Left lung (tissue), 10 donors: ENCODE data around the gene ILF2. TPM values are rescaled to one million over a fixed set of nuclear protein-coding genes. Genes with fewer than 3 reads are reported as not detected.

Experiments
- ATAC-seq: fragments of 200-7000 bp; cut with Tn5 transposase; one replicate; pipeline ENCODE4 v1.9.1; 2020; ENCODE audit warnings: moderate library complexity
- DNase-seq, 4 donors: peaks; one replicate each; pipeline ENCODE4 v3.0.0-alpha.2; 2013 to 2020
- H3K27ac ChIP-seq, 2 donors: fragments of 200-600 bp; sonication (generic) in 1 of 2; one replicate each; pipeline versions ENCODE4 v1.5.0 to v1.8.0; 2020 to 2021
- H3K27me3 ChIP-seq, 2 donors: fragments of 200-600 bp; sonication (generic) in 1 of 2; one replicate each; pipeline versions ENCODE4 v1.5.0 to v1.8.0; 2020 to 2021
- H3K36me3 ChIP-seq, 2 donors: fragments of 200-600 bp; sonication (generic) in 1 of 2; one replicate each; pipeline versions ENCODE4 v1.5.0 to v1.8.0; 2020 to 2021
- H3K4me1 ChIP-seq, 2 donors: fragments of 200-600 bp; one replicate each; pipeline ENCODE4 v1.8.0; 2021
- H3K4me3 ChIP-seq, 2 donors: fragments of 200-600 bp; sonication (generic) in 1 of 2; one replicate each; pipeline versions ENCODE4 v1.5.0 to v1.8.0; 2020 to 2021; ENCODE audit warnings: mild to moderate bottlenecking in 1 of 2
- H3K9me3 ChIP-seq, 2 donors: fragments of 200-600 bp; sonication (generic) in 1 of 2; one replicate each; pipeline versions ENCODE4 v1.5.0 to v1.8.0; 2020 to 2021
- intact Hi-C, 2 donors: fragments of 100-400 bp; cut with DNase I; formaldehyde crosslinking; loops; one replicate each; pipeline versions ENCODE4 v1.11.2 to v1.14.2; 2022
- polyA plus RNA-seq, 6 donors: library from polyadenylated mRNA; unstranded; fragments of 120-200 nt; gene quantifications; one replicate each; pipeline ENCODE4 v1.2.1, GENCODE V29; 2013; ENCODE audit not compliant: insufficient read length in 6 of 6
- total RNA-seq, 2 donors: library from RNA; stranded (reverse); fragmentation: NEBNext Ultra II Directional; extraction: Animal tissue kit (Norgen Biotek cat#: 25700); gene quantifications; one replicate each; pipeline ENCODE4 v1.2.1, GENCODE V29; 2021
- TF ChIP-seq, protein P1 (sequence below), 2 donors: fragments of 200-600 bp; sonication (generic) in 1 of 2; IDR thresholded peaks; one replicate each; pipeline versions ENCODE4 v1.5.0 to v1.8.0; 2021; ENCODE audit warnings: antibody characterized with exemption in 2 of 2
- donor health status: DM: no; HTN: yes; CAD: no.
- donor health status: DM: no; HTN: no; CAD: no.

ILF2 gene
- total and polyA plus RNA-seq, 8 donors, result 104 to 295 (median 252) TPM

DNA sequence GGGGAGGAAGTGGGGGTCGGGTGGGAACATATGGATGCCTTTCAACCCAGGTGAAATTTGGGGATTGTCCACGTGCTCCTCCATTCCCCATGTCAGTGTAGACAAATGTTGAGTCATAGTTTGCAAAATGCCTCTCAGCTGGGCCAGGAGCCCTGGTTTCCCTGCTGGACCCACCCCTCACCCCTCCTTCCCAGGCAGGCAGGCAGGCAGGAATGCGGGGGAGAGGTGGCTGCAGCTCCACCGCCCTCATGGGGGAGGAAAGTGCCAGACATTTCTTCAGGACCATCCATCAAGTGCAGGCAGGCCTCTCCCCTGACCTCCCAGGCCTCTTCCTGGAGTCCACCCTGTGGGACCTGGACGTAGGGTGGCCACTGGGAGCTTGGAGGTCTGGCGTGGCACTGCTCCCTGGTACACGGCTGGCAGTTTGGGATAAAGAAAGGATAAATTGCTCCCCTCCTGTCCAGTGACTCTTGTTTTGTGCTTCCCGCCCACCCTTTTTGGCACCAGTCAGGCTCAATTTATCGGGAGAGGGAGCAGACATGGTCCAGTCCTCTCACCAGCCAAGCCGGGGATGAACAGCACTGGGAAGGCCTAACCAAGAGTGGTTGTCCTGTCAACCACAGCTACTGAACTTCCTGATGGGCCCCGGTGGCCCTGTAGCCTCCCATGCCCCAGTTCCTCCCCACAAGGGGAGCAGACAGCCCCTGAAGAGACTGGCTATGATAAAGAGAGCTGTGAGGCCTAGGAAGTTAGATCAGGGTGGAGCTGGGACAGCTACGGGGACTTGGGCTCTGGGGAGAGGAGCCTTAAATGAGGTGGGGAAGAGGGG is 26.6 kb upstream of the ILF2 start:
- Histone ChIP-seq H3K36me3 (no peaks in the 10 kb centered on the region), H3K9me3 (no peaks in the 10 kb centered on the region), H3K4me1 (peaks cover 18 to 20% of the 10 kb centered on the region in 2 donors), H3K27me3 (no peaks in the 10 kb centered on the region), H3K4me3 (peak overlapping the region in 1 of 2 donors; percentile 21), H3K27ac (peak overlapping the region; percentile 80 to 88)
- ATAC-seq (peak; percentile 67), DNase-seq (peak in 2 of 4 donors; percentile 10 to 50)
- intact Hi-C loops, result no loop called here
- TF ChIP-seq, protein P1, sequence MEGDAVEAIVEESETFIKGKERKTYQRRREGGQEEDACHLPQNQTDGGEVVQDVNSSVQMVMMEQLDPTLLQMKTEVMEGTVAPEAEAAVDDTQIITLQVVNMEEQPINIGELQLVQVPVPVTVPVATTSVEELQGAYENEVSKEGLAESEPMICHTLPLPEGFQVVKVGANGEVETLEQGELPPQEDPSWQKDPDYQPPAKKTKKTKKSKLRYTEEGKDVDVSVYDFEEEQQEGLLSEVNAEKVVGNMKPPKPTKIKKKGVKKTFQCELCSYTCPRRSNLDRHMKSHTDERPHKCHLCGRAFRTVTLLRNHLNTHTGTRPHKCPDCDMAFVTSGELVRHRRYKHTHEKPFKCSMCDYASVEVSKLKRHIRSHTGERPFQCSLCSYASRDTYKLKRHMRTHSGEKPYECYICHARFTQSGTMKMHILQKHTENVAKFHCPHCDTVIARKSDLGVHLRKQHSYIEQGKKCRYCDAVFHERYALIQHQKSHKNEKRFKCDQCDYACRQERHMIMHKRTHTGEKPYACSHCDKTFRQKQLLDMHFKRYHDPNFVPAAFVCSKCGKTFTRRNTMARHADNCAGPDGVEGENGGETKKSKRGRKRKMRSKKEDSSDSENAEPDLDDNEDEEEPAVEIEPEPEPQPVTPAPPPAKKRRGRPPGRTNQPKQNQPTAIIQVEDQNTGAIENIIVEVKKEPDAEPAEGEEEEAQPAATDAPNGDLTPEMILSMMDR (IDR thresholded peaks at IDR 0.05), result no peak

DNA sequence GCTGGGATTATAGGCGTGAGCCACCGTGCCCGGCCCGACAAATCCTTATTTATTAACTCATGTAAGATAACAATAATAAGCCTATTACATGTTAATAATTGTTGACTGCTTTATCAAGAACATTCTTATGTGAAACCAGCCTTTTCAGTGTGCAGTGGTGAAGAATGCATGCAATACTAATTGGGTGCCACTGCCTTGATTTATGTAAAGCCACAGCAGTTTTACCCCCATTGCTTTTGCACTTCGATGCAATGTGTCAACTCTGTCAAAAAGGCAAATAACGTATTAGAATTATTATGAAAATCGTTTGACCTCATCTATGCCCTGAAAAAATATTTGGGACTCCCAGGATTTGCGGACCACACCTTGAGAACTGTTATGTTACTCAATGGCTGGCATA is 25.9 kb upstream of the ILF2 start:
- Histone ChIP-seq H3K27me3 (no peaks in the 10 kb centered on the region), H3K4me1 (peaks cover 18 to 20% of the 10 kb centered on the region in 2 donors), H3K4me3 (no peak overlapping the region), H3K27ac (peak overlapping the region; percentile 80 to 88), H3K9me3 (no peaks in the 10 kb centered on the region), H3K36me3 (no peaks in the 10 kb centered on the region)
- ATAC-seq (no peak), DNase-seq (no peak)
- TF ChIP-seq, protein P1 (IDR thresholded peaks at IDR 0.05), result no peak
- intact Hi-C loops, result no loop called here

DNA sequence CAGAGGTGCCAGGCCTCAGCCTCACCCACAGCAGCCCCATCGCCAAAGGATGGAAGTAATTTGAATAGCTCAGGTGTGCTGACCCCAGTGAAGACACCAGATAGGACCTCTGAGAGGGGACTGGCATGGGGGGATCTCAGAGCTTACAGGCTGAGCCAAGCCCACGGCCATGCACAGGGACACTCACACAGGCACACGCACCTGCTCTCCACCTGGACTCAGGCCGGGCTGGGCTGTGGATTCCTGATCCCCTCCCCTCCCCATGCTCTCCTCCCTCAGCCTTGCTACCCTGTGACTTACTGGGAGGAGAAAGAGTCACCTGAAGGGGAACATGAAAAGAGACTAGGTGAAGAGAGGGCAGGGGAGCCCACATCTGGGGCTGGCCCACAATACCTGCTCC is 22.7 kb upstream of the ILF2 start:
- H3K27me3 ChIP-seq, result no peaks in the 10 kb centered on the region
- ATAC-seq, result no peak
- TF ChIP-seq, protein P1 (IDR thresholded peaks at IDR 0.05), result no peak
- H3K4me3 ChIP-seq, result no peak overlapping the region
- H3K4me1 ChIP-seq, result peaks cover 13 to 15% of the 10 kb centered on the region in 2 donors
- no peak for DNase-seq
- H3K36me3 ChIP-seq, result peaks cover 0 to 18% of the 10 kb centered on the region in 2 donors
- H3K27ac ChIP-seq, result no peak overlapping the region
- intact Hi-C loops, result no loop called here
- no peaks in the 10 kb centered on the region for H3K9me3 ChIP-seq

DNA sequence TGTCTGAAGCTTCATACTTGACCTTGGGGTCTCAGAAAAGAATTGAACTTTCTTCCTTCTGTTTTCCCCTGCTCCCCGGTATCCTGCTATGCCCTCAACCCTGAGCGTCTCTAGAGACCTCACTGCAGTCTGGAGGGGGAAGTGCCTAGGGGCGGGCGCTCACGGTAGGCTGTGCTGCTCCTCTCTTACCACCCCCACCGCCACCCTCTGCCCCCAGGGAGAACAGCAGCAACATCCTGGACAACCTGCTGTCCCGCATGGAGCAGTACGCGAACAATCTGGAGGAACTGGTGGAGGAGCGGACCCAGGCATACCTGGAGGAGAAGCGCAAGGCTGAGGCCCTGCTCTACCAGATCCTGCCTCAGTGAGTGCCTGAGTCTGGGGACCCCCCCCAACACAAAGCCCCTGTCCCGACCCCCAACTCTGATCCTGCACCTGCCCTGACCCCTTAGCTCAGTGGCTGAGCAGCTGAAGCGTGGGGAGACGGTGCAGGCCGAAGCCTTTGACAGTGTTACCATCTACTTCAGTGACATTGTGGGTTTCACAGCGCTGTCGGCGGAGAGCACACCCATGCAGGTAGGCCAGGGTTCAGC is 18.0 kb upstream of the ILF2 start:
- Histone ChIP-seq H3K27me3 (no peaks in the 10 kb centered on the region), H3K4me3 (no peak overlapping the region), H3K36me3 (peaks cover 0 to 49% of the 10 kb centered on the region in 2 donors), H3K9me3 (no peaks in the 10 kb centered on the region), H3K4me1 (no peaks in the 10 kb centered on the region), H3K27ac (no peak overlapping the region)
- ATAC-seq (no peak), DNase-seq (peak in 1 of 4 donors; percentile 43)
- intact Hi-C loops, result no loop called here
- TF ChIP-seq, protein P1 (IDR thresholded peaks at IDR 0.05), result no peak

DNA sequence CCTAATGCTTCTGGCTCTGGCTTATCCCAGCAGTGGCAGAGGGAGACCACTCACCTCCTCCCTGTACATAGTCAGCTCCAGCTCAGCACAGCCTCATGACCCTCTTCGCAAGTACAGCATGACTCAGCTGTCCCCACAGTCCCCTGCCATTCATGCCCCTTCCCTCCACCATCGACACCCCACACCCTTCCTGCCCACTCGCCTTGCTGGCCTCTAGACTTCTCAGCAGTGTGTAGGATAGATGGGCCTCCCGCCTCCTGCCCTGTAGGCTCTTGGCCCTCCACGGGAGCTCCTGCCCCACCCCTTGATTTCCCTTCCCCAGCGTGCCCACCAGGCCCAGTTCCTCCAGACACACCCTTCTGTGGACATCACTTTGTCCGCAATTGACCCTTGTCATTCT is 17.5 kb upstream of the ILF2 start:
- H3K4me3 ChIP-seq, result no peak overlapping the region
- intact Hi-C loops, result no loop called here
- no peak for ATAC-seq

More for the DNA sequence above, 17.5 kb upstream of the ILF2 start:
- Histone ChIP-seq H3K27me3 (no peaks in the 10 kb centered on the region), H3K9me3 (no peaks in the 10 kb centered on the region), H3K27ac (no peak overlapping the region), H3K4me1 (no peaks in the 10 kb centered on the region), H3K36me3 (peaks cover 0 to 50% of the 10 kb centered on the region in 2 donors)
- DNase-seq, result peak in 1 of 4 donors; percentile 47
- TF ChIP-seq, protein P1 (IDR thresholded peaks at IDR 0.05), result no peak
